ENCODE measurements around the gene DDX20. TPM values are rescaled to one million over a fixed set of nuclear protein-coding genes. Genes with fewer than 3 reads are reported as not detected.

DDX20 gene
- total RNA-seq, 3 donors from 2014 or later, result 14.1 to 28.0 (median 25.9) TPM

DNA sequence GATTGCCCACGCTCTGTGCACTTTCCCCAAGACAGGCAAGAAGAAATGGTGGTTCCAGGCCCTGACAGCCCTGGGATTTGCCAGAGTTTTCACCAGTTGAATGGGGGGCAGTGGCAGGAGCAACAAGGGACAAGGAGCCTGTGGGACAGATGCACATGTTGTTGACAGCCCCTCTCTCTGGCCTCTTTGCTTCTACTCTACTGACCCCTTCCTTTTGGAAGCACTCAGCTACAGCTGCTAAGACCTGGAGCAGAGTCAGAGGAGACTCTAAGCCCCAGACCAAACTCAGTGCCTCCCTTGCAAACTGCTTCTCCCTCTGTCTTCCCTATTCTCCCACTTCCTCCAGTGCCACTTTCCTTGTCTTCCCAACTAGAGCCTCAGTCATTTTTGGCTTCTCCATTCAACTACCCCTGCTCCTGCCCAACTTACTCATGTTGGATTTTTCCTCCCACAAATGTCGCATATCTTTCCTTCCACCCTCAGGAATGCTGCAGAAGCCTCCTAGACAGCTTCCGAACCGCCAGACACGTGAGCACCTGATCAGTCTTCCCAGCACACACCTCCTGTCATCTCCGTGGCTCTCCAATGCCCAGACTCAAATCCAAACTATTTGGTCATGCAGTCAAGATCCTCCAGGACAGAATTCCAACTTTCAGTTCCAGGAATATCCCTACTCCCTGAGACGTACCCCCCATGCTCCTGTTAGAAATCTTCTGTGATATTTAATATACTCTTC is 25.6 kb upstream of the DDX20 start:
- intact Hi-C loops (cut with DNase I; ENCODE audit: low total_unique reads), result no loop called here
- TF ChIP-seq POLR2A (IDR thresholded peaks at IDR 0.05), result no peak
- TF ChIP-seq, protein P1, sequence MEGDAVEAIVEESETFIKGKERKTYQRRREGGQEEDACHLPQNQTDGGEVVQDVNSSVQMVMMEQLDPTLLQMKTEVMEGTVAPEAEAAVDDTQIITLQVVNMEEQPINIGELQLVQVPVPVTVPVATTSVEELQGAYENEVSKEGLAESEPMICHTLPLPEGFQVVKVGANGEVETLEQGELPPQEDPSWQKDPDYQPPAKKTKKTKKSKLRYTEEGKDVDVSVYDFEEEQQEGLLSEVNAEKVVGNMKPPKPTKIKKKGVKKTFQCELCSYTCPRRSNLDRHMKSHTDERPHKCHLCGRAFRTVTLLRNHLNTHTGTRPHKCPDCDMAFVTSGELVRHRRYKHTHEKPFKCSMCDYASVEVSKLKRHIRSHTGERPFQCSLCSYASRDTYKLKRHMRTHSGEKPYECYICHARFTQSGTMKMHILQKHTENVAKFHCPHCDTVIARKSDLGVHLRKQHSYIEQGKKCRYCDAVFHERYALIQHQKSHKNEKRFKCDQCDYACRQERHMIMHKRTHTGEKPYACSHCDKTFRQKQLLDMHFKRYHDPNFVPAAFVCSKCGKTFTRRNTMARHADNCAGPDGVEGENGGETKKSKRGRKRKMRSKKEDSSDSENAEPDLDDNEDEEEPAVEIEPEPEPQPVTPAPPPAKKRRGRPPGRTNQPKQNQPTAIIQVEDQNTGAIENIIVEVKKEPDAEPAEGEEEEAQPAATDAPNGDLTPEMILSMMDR (IDR thresholded peaks at IDR 0.05), result no peak
- no peak for TF ChIP-seq POLR2AphosphoS5 (IDR thresholded peaks at IDR 0.05)
- Histone ChIP-seq H3K4me3 (no peak overlapping the region), H3K4me1 (peaks cover 0 to 4% of the 10 kb centered on the region in 2 donors), H3K9me3 (no peaks in the 10 kb centered on the region), H3K27me3 (no peaks in the 10 kb centered on the region), H3K36me3 (no peaks in the 10 kb centered on the region), H3K27ac (no peak overlapping the region)
- no peak for DNase-seq (ENCODE audit: low spot score in 2 of 2)

DNA sequence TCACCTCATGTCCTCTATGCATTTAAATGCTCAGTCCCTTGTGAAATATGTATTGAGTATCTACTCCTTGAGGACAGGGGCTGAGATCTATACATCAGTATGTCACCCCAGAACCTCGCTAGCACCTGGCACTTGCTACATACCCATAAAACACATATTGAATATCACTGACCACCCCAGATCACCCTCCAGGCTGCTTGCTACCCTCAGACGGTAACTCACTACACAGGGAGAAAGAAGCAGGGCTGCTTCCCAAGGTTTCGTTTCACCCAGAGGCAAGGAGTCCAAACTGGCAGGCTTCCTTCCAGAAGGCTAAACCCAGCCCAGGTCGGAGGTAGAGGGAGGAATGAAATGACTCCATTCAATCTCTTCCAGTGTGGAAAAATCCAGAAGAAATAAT is 25.0 kb upstream of the DDX20 start:
- no peaks in the 10 kb centered on the region for H3K9me3 ChIP-seq
- peaks cover 0 to 4% of the 10 kb centered on the region in 2 donors for H3K4me1 ChIP-seq
- TF ChIP-seq, protein P1 (IDR thresholded peaks at IDR 0.05), result no peak
- TF ChIP-seq POLR2AphosphoS5 (IDR thresholded peaks at IDR 0.05) (no peak), POLR2A (IDR thresholded peaks at IDR 0.05) (no peak)
- no peaks in the 10 kb centered on the region for H3K27me3 ChIP-seq
- intact Hi-C loops (cut with DNase I; ENCODE audit: low total_unique reads), result no loop called here
- no peak overlapping the region for H3K4me3 ChIP-seq
- no peak overlapping the region for H3K27ac ChIP-seq
- DNase-seq (ENCODE audit: low spot score in 2 of 2), result no peak
- no peaks in the 10 kb centered on the region for H3K36me3 ChIP-seq

DNA sequence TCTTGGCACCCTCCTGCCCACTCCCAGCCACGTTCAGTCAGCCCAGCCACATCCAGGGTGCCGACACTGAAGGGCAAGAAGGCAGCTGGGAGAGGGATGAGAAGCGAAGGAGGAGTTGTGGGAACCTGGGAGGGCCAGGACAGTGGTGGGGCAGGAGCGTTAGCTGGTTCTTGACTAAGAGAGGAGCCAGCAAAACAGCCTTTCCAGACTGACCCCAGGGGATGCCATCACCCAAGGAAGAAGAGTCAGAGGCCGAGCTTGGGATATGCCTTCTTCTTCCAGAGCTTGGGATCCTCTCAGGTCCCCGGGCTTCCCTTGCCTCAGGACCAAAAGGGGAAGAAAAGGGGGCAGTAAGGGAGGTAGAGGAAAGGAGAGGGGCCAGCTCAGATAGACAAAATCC is 23.7 kb upstream of the DDX20 start:
- peak overlapping the region in 1 of 2 donors; percentile 21 for H3K27ac ChIP-seq
- H3K9me3 ChIP-seq, result no peaks in the 10 kb centered on the region
- no peaks in the 10 kb centered on the region for H3K27me3 ChIP-seq
- no peaks in the 10 kb centered on the region for H3K36me3 ChIP-seq
- peaks cover 0 to 4% of the 10 kb centered on the region in 2 donors for H3K4me1 ChIP-seq
- TF ChIP-seq, protein P1 (IDR thresholded peaks at IDR 0.05), result no peak
- TF ChIP-seq POLR2A (IDR thresholded peaks at IDR 0.05), result no peak
- TF ChIP-seq POLR2AphosphoS5 (IDR thresholded peaks at IDR 0.05), result no peak
- intact Hi-C loops (cut with DNase I; ENCODE audit: low total_unique reads), result no loop called here
- no peak overlapping the region for H3K4me3 ChIP-seq
- no peak for DNase-seq (ENCODE audit: low spot score in 2 of 2)

DNA sequence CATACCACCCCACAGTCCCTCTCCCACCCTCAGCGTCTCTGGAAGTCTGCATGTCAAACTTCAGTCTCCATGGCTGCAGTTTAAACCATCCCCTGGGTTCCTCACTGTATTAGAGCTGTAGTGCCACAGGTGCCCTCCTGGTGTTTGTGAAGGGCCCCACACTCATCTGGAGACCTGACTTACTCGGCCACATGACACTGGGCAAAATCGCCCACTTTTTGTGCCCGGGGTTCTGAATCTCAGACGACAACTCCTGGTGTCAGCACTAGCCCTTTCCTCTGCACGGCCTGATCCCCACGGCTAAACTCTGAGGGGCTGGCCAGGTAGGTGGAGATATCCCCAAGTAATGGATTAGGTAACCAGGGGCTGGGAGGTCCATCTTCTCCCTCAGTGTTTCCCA is 23.0 kb upstream of the DDX20 start:
- Histone ChIP-seq H3K36me3 (no peaks in the 10 kb centered on the region), H3K4me1 (peaks cover 4% of the 10 kb centered on the region in 2 donors), H3K4me3 (no peak overlapping the region), H3K27me3 (no peaks in the 10 kb centered on the region), H3K9me3 (no peaks in the 10 kb centered on the region), H3K27ac (peak overlapping the region in 1 of 2 donors; percentile 49)
- TF ChIP-seq, protein P1 (IDR thresholded peaks at IDR 0.05), result no peak
- TF ChIP-seq POLR2A (IDR thresholded peaks at IDR 0.05) (no peak), POLR2AphosphoS5 (IDR thresholded peaks at IDR 0.05) (no peak)
- intact Hi-C loops (cut with DNase I; ENCODE audit: low total_unique reads), result no loop called here
- DNase-seq (ENCODE audit: low spot score in 2 of 2), result no peak

DNA sequence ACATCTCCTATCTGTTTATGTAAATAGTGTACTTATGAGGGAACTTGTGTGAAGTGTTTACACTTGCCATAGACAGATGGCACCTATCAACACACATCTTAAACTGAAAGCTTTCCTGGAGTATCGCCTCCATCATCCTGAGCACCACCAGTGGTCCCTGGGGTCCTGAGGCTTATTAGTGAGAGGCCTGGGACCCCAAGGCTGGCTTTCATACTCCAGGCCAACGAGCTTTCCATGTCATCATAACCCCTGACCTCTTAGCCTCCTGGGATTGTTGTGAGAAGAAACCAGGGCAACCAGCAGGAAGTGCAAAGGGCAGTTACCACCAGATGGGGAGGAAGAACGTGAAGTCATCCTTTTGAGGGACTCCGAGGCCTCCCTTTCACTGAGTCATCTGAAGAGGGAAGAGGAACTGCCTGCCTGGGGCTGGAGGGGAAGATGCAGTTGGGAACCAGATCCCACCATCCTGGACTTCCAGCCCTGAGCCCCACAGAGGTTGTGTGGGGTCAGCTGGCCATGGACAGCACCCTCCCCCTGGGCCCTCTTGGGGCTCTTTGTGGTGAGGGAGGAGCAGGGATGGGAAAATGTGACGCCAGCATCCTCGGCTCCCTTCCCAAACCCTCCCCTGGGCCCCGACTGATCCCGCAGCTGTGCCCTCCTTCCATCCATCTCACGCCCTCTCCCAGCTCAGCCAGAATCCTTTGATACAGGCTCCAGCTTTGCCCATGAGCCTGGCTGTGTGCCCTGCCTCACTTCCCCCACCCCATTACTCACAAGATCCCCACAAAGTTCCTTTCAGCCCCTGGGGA is 22.3 kb upstream of the DDX20 start:
- TF ChIP-seq, protein P1 (IDR thresholded peaks at IDR 0.05), result no peak
- TF ChIP-seq POLR2A (IDR thresholded peaks at IDR 0.05), result no peak
- TF ChIP-seq POLR2AphosphoS5 (IDR thresholded peaks at IDR 0.05), result peak in 1 of 3 donors; percentile 42
- Histone ChIP-seq H3K4me1 (peaks cover 4 to 9% of the 10 kb centered on the region in 2 donors), H3K9me3 (no peaks in the 10 kb centered on the region), H3K27ac (peak overlapping the region; percentile 10 to 49), H3K4me3 (no peak overlapping the region), H3K27me3 (no peaks in the 10 kb centered on the region), H3K36me3 (no peaks in the 10 kb centered on the region)
- intact Hi-C loops (cut with DNase I; ENCODE audit: low total_unique reads), result no loop called here
- no peak for DNase-seq (ENCODE audit: low spot score in 2 of 2)
